GM20000 (cell line): ENCODE data around the gene JMJD4.

ENCODE experiments used
- DNase-seq: peaks from one replicate; pipeline ENCODE4 v3.0.0; 2012; ENCODE audit warnings: low spot score
- TF ChIP-seq, protein P1 (sequence below): IDR thresholded peaks from 2 replicates; pipeline ENCODE4 v1.5.1; 2012; ENCODE audit warnings: mild to moderate bottlenecking, control low read depth; ENCODE audit errors: extremely low read depth, missing control alignments

Gene JMJD4

DNA sequence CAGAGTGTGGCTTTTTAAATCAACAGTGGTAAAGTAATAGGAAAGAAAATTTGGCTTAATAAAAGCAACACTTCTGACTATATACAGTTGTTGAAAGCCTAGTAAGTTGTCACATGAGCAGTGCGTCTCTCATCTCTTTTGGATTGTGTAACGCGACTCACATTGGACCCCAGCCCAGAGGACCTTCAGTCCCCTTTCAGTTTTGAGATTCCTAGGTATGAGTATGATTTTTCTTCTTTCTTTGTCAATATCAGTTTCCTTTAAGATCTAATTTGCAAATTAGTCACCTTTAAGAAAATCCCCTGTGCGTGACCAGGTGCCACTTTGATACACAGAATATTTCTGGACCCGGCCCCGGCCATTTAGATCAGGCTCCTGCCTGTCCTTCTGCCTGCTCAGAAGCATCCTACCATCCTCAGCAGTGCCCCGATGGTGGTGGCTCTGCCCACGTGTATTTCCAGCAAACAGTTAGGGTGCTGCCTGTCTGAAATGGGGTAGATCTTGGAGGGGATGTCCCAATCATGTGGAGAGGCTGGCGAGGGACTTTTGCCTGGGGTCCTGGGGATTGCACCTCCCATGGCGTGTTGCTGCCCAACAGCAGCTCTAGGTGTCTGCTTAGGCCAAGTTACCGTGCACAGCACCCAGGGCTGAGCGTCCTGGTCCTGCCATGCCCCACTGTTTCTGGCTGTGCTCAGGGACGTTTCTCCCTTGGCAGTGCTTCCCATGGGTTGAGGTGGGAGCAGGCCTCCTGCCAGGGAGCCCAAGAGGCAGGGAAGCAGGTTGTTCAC lies 21.3 kb upstream of the JMJD4 start:
- peak; percentile 25 for DNase-seq

DNA sequence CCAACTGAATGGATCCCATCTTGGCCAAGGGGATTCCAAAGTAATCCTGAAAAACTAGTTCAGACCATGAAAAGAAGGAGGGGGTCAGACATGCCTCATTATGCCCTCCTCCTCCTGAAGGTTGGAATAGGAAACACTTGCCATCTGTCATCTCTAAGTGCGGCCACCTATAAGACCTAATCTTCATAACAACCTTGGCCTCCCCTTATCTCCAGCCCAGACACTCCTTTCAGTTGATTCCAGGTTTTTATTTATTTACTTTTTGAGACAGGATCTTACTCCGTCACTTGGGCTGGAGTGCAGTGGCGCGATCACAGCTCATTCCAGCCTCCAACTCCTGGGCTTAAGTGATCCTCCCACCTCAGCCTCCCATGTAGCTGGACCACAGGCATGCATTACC lies 19.9 kb upstream of the JMJD4 start:
- DNase-seq, result no peak
- TF ChIP-seq, protein P1, sequence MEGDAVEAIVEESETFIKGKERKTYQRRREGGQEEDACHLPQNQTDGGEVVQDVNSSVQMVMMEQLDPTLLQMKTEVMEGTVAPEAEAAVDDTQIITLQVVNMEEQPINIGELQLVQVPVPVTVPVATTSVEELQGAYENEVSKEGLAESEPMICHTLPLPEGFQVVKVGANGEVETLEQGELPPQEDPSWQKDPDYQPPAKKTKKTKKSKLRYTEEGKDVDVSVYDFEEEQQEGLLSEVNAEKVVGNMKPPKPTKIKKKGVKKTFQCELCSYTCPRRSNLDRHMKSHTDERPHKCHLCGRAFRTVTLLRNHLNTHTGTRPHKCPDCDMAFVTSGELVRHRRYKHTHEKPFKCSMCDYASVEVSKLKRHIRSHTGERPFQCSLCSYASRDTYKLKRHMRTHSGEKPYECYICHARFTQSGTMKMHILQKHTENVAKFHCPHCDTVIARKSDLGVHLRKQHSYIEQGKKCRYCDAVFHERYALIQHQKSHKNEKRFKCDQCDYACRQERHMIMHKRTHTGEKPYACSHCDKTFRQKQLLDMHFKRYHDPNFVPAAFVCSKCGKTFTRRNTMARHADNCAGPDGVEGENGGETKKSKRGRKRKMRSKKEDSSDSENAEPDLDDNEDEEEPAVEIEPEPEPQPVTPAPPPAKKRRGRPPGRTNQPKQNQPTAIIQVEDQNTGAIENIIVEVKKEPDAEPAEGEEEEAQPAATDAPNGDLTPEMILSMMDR, result no peak

More for the DNA sequence above, 21.3 kb upstream of the JMJD4 start:
- TF ChIP-seq, protein P1, result no peak

DNA sequence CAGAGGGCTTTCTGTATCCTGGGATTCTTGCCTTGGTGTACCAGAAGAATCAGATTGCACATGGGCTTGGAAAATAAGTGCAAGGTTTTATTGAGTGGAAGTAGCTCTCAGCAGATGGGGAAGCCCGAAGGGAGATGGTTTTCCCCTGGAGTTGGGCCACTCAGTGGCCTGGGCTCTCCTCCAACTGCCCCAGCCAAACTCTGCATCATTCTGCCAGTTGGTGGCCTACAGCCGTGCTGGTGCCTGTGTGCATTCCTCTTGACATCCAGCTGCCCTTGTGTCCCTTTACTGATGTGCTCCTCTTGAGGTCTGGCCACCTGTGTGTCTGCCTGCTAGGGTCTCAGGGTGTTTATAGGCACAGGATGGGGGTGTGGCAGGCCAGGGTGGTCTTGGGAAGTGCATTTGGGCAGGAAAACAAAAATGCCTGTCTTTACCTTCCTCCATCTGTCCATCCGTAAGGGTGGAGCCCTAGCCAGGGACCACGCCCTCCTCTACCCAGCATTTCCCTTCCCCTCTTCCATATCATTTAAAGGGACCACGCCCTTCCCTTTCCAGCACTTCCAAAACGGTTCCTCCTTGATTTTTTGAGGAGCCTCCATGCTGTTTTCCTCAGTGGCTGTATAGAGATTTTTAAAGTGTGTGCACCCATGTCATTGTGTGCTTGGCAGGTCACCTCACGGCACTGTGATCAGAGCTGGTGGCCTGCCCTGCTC lies 19.1 kb upstream of the JMJD4 start:
- no peak for DNase-seq
- TF ChIP-seq, protein P1, result no peak

DNA sequence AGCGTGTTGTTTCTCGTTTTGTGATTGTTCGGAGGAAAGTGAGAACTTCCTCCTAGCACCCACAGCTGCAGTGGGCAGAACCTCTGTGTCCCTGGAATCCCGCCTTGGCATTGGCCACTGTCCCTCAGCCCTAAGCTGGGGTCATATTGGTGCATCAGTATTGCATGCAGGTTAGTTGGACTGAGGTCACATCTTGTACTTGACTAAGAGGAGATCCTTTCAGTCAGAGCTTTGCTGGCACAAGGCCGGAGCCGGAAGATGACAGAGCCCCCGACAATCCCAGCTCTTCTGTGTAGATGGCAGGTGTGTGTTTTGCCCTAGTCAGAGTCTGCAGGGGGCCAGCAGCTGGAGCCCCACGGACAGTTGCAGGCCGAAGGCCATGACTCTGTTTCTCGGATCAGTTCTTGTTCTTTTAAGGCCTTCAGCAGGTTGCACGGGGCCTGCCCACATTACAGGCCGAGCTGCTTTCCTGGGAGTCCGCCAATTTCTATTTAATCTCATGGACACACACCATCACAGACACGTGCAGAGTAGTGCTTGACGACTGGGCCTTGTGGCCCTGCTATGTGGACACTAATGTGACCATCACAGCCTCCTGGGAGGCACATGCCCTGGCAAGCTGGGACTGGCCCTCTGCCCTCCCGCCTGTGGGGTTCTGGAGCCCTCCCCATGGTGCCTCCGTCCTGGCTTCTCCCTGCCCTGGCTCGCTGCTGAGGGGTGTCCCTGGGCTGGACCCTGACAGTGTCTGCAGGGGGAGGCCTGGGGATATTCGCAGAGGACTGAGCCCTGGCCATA lies 15.0 kb upstream of the JMJD4 start:
- no peak for DNase-seq
- TF ChIP-seq, protein P1, result no peak

DNA sequence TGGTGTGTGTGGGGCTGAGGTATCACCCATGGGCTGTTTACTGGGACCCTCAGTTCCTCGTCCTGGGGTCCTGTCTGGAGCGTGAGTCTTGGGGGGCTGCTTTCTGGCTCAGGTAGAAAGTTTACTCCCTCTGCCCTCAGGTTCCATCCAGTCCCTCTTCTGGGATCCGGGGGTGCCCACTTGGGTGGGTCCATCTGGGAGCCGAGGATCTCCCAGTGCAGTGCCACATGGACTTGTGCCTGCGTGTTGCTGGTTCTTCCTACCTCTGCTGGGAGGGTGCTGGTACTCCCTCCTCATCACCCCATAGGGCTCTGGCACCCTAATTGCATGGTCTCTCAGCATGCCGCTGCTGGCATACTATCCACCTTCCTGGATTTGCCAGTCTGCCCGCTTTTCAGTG lies 14.1 kb upstream of the JMJD4 start:
- no peak for DNase-seq
- TF ChIP-seq, protein P1, result no peak

DNA sequence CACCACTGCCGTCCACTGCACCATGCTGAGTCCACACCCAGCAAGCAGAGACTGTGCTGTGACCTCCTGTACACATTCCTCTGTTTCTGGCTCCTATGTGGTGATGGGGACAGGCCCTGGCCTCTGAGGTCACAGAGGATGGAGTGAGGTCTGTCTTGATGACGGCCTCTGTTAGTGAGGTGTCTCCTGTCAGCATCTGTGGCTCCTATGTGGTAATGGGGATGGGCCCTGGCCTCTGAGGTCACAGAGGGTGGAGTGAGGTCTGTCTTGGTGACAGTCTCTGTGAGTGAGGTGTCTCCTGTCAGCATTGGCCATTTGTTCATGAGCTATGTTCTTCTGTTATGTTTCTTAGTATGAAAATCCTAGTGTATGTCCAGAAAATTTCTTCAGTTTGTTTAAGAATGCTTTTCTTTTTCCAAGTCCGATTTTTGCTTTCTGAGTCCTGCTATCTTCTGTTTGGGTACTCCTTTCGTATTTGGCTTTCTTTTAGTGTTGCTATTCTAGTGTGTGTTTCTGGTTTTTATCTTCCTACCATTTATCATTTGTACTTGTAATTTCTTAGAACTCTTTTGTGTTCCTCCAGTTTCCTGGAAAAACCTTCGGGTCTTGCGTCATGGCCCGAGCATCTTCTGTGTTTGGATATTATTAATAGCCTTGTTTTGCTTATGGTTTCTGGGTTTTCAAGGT lies 13.5 kb upstream of the JMJD4 start:
- TF ChIP-seq, protein P1, result no peak
- no peak for DNase-seq
